K562 (cell line): ENCODE data around the gene CCNDBP1. TPM values are rescaled to one million over a fixed set of nuclear protein-coding genes. Genes with fewer than 3 reads are reported as not detected.

Source experiments
- ATF7 ChIP-seq: fragments of 450-650 bp; IDR thresholded peaks from 2 replicates; pipeline ENCODE4 v1.7.1; 2014; ENCODE audit warnings: mild to moderate bottlenecking, moderate library complexity
- C11orf30 ChIP-seq: fragments of 450-650 bp; IDR thresholded peaks from 2 replicates; pipeline ENCODE4 v1.6.1; 2016; ENCODE audit warnings: low read depth, mild to moderate bottlenecking
- CLOCK ChIP-seq: fragments of 250-450 bp; sonication (Bioruptor Pico); IDR thresholded peaks from 2 replicates; pipeline ENCODE4 v1.4.0; 2020; ENCODE audit warnings: mild to moderate bottlenecking, moderate library complexity, borderline replicate concordance
- E2F3 ChIP-seq: fragments of 250-450 bp; sonication (Bioruptor Pico); IDR thresholded peaks from 2 replicates; pipeline ENCODE4 v1.4.0; 2020; ENCODE audit warnings: mild to moderate bottlenecking
- FOXP1 ChIP-seq: sonication (generic); formaldehyde crosslinking; IDR thresholded peaks from 2 replicates; pipeline ENCODE4 v1.8.0; 2022; ENCODE audit warnings: mild to moderate bottlenecking, missing genetic modification reagents
- HMG20A ChIP-seq: fragments of 450-650 bp; formaldehyde crosslinking; conservative IDR thresholded peaks from 2 replicates; pipeline ENCODE4 v1.4.0; 2020; ENCODE audit warnings: mild to moderate bottlenecking, mixed read lengths
- HNRNPL ChIP-seq: fragments of 200-400 bp; formaldehyde crosslinking; IDR thresholded peaks from 2 replicates; pipeline ENCODE4 v1.6.1; 2017; ENCODE audit warnings: low read depth, mild to moderate bottlenecking, low read length
- NCOA4 ChIP-seq: fragments of 450-650 bp; IDR thresholded peaks from 2 replicates; pipeline ENCODE4 v1.6.1; 2018; ENCODE audit warnings: mild to moderate bottlenecking; ENCODE audit not compliant: partially characterized antibody
- NR3C1 ChIP-seq: sonication (generic); formaldehyde crosslinking; IDR thresholded peaks from 2 replicates; pipeline ENCODE4 v1.8.1; 2022; ENCODE audit warnings: missing genetic modification reagents
- RBM14 ChIP-seq: fragments of 200-400 bp; formaldehyde crosslinking; IDR thresholded peaks from 2 replicates; pipeline ENCODE4 v1.6.1; 2018; ENCODE audit warnings: low read depth, mild to moderate bottlenecking, low read length, moderate library complexity, borderline replicate concordance; ENCODE audit not compliant: insufficient read depth
- RERE ChIP-seq: sonication (generic); formaldehyde crosslinking; IDR thresholded peaks from 2 replicates; pipeline ENCODE4 v1.8.0; 2023; ENCODE audit warnings: missing genetic modification reagents, mild to moderate bottlenecking, borderline replicate concordance
- SMARCC2 ChIP-seq: fragments of 450-650 bp; IDR thresholded peaks from 2 replicates; pipeline ENCODE4 v1.6.1; 2017; ENCODE audit warnings: antibody characterized with exemption, moderate library complexity, mild to moderate bottlenecking, low read depth
- SMARCE1 ChIP-seq: fragments of 450-650 bp; IDR thresholded peaks from 2 replicates; pipeline ENCODE4 v1.7.1; 2016; ENCODE audit warnings: mild to moderate bottlenecking
- SP1 ChIP-seq: sonication (generic); formaldehyde crosslinking; IDR thresholded peaks from 2 replicates; pipeline ENCODE4 v1.8.1; 2022; ENCODE audit warnings: mild to moderate bottlenecking, missing genetic modification reagents
- TGIF2 ChIP-seq: sonication (generic); formaldehyde crosslinking; IDR thresholded peaks from 2 replicates; pipeline ENCODE4 v1.8.1; 2022; ENCODE audit warnings: mild to moderate bottlenecking, missing genetic modification reagents, moderate library complexity
- ZC3H4 ChIP-seq: sonication (generic); formaldehyde crosslinking; IDR thresholded peaks from 2 replicates; pipeline ENCODE4 v1.9.0; 2021; ENCODE audit warnings: missing genetic modification reagents, borderline replicate concordance
- polyA plus RNA-seq, 8 experiments: library from polyadenylated mRNA; depleted of rRNA in 4 of 8; stranded (reverse) in 5 of 8; unstranded in 3 of 8; fragments of >200 nt; fragmentation: Nextera tagmentation in 2 of 8; fragmentation: Illumina TruSeq in 1 of 8; extraction: Ambion mirVana in 2 of 8; extraction: Trizol in 1 of 8; gene quantifications; 2 replicates each; pipeline versions ENCODE4 v1.2.1 to v1.2.3, GENCODE V29; 2011 to 2014; ENCODE audit warnings: inconsistent platforms in 1 of 8, missing spikeins in 1 of 8
- total RNA-seq, 7 experiments: library from RNA; depleted of rRNA in 6 of 7; stranded (reverse); fragments of >200 nt in 6 of 7; fragmentation: Illumina TruSeq in 2 of 7; extraction: Trizol in 2 of 7; gene quantifications; 2 replicates each; pipeline versions ENCODE4 v1.2.1 to v1.2.3, GENCODE V29; 2011 to 2021; ENCODE audit warnings: low replicate concordance in 1 of 7
- TF ChIP-seq, protein P1 (sequence below): fragments of 250-450 bp; sonication (Bioruptor Pico); IDR thresholded peaks from 2 replicates; pipeline ENCODE4 v1.5.0; 2022; ENCODE audit warnings: mild to moderate bottlenecking

Gene CCNDBP1
- total and polyA plus RNA-seq, 9 of the 15 experiments (the other 6 are each of a cell fraction or from before 2014, with no cell fraction given), result 37.0 to 111 (median 55.5) TPM

DNA sequence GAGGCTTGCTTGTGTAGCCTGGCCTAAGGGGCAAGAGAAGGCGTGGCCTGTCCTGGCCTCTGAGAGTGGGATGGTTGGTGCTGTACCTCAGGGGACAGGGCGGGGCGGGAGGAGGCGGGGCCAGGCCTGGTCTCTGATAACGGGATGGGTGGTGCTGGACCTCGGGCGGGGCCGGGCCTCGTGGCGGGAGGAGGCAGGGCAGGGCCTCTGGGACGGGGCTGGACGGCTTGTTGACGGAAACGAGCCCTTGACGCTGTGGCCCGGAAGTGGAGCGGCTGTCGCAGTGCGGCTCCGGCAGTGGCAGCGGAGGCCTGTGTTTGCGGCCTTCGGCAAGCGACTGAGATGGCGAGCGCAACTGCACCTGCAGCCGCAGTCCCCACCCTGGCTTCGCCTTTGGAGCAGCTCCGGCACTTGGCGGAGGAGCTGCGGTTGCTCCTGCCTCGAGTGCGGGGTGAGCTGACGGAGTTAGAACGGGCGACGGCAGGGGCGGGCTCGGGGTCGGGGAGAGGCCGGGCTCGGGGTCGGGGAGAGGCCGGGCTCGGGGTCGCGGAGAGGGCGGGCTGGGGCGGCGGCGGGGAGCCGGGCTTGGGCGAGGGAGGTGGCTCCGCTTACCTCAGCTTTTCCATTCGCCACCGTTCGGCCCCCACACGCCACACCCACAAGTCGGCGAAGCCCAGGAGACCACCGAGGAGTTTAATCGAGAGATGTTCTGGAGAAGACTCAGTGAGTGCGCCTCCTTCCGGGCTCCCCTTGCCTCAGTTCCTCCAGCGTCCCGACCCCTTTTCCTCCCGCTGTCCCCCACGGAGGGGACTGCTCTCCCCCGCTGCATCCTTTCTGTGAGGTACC lies at the start of gene CCNDBP1 (continued):
- no peak for TF ChIP-seq CLOCK (CRISPR knock-in tag)
- 0 out of 2 replicates have a peak, but pooled peaks have one; percentile 57 for TF ChIP-seq SMARCE1
- TF ChIP-seq E2F3, result 0 out of 2 replicates have a peak, but pooled peaks have one; percentile 40
- peak; percentile 63; the same call in 1 of the 2 replicates for TF ChIP-seq FOXP1 (CRISPR knock-in tag)
- TF ChIP-seq RBM14, result no peak
- TF ChIP-seq NCOA4, result no peak
- TF ChIP-seq ATF7, result peak; percentile 34
- TF ChIP-seq RERE, result no peak
- TF ChIP-seq TGIF2 (CRISPR knock-in tag), result no peak
- TF ChIP-seq, protein P1, sequence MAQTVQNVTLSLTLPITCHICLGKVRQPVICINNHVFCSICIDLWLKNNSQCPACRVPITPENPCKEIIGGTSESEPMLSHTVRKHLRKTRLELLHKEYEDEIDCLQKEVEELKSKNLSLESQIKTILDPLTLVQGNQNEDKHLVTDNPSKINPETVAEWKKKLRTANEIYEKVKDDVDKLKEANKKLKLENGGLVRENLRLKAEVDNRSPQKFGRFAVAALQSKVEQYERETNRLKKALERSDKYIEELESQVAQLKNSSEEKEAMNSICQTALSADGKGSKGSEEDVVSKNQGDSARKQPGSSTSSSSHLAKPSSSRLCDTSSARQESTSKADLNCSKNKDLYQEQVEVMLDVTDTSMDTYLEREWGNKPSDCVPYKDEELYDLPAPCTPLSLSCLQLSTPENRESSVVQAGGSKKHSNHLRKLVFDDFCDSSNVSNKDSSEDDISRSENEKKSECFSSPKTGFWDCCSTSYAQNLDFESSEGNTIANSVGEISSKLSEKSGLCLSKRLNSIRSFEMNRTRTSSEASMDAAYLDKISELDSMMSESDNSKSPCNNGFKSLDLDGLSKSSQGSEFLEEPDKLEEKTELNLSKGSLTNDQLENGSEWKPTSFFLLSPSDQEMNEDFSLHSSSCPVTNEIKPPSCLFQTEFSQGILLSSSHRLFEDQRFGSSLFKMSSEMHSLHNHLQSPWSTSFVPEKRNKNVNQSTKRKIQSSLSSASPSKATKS (CRISPR knock-in tag), result 0 out of 2 replicates have a peak, but pooled peaks have one; percentile 43
- 0 out of 2 replicates have a peak, but pooled peaks have one; percentile 19 for TF ChIP-seq SMARCC2
- TF ChIP-seq HNRNPL, result no peak; the same call in 1 of the 2 replicates
- no peak for TF ChIP-seq NR3C1 (CRISPR knock-in tag)
- no peak for TF ChIP-seq HMG20A (CRISPR knock-in tag)
- peak; percentile 10; the same call in 1 of the 2 replicates for TF ChIP-seq ZC3H4 (CRISPR knock-in tag)
- peak; percentile 87 for TF ChIP-seq SP1 (CRISPR knock-in tag)
- TF ChIP-seq C11orf30, result no peak
